ENCODE data around the gene RNF224.
A peak's percentile ranks its signal among the peaks of the same experiment; 100 is the strongest.

RNF224 gene

GRCh38 chr9:137192859-137193258, 34.4 kb upstream of the RNF224 start:
- DNase-seq = no peak

GRCh38 chr9:137193771-137194170, 33.5 kb upstream of the RNF224 start:
- DNase-seq = no peak

GRCh38 chr9:137194388-137194787, 32.9 kb upstream of the RNF224 start:
- DNase-seq = no peak

GRCh38 chr9:137194909-137195308, 32.4 kb upstream of the RNF224 start:
- DNase-seq = peak in 1 of 2 experiments; percentile 40

GRCh38 chr9:137195525-137196220, 31.6 kb upstream of the RNF224 start:
- DNase-seq = peak; percentile 85 to 95

- no peak for DNase-seq
Measured at GRCh38 chr9:137198051-137198901, 29.0 kb upstream of the RNF224 start.

- no peak for DNase-seq
Measured at GRCh38 chr9:137198902-137199283, 28.4 kb upstream of the RNF224 start.

- DNase-seq = peak in 1 of 2 experiments; percentile 18
Measured at GRCh38 chr9:137199411-137200121, 27.7 kb upstream of the RNF224 start.

GRCh38 chr9:137200311-137201204, 26.7 kb upstream of the RNF224 start, which contains the start of gene TPRN:
Gene TPRN (minus strand): TSS chr9:137200741. CDS start chr9:137200711, 30 bp downstream.
- peak; percentile 94 to 99 for DNase-seq

- no peak for DNase-seq
Measured at GRCh38 chr9:137201205-137201868, 26.0 kb upstream of the RNF224 start.

GRCh38 chr9:137202966-137203365, 24.3 kb upstream of the RNF224 start:
- no peak for DNase-seq

GRCh38 chr9:137204731-137205125, 22.6 kb upstream of the RNF224 start:
- DNase-seq = no peak

GRCh38 chr9:137205126-137206069, 21.9 kb upstream of the RNF224 start, which contains the start of the genes NDOR1 and TMEM203:
Gene NDOR1 (plus strand): TSS chr9:137205700. CDS start chr9:137205778, 78 bp downstream.
Gene TMEM203 (minus strand): TSS chr9:137205648. CDS start chr9:137205414, 234 bp downstream.
- DNase-seq = peak in 1 of 2 experiments; percentile 78

GRCh38 chr9:137206602-137207001, 20.7 kb upstream of the RNF224 start:
- no peak for DNase-seq

GRCh38 chr9:137211532-137211931, 15.8 kb upstream of the RNF224 start:
- DNase-seq = no peak

GRCh38 chr9:137212520-137212919, 14.8 kb upstream of the RNF224 start:
- no peak for DNase-seq

GRCh38 chr9:137213160-137214060, 13.9 kb upstream of the RNF224 start:
- no peak for DNase-seq

GRCh38 chr9:137214620-137215019, 12.7 kb upstream of the RNF224 start:
- no peak for DNase-seq
